HepG2 (cell line): ENCODE data around the gene TNFRSF25. TPM values are rescaled to one million over a fixed set of nuclear protein-coding genes. Genes with fewer than 3 reads are reported as not detected.

Source experiments
- ESRRA ChIP-seq: sonication (generic); formaldehyde crosslinking; IDR thresholded peaks from 2 replicates; pipeline ENCODE4 v1.5.1; 2020; ENCODE audit warnings: mild to moderate bottlenecking, low read depth, missing genetic modification reagents
- GATA4 ChIP-seq: sonication (generic); IDR thresholded peaks from 2 replicates; pipeline ENCODE4 v1.6.1; 2016; ENCODE audit warnings: antibody characterized with exemption, low read depth, borderline replicate concordance
- GATAD2A ChIP-seq: IDR thresholded peaks from 2 replicates; pipeline ENCODE4 v1.6.1; 2016
- HDAC2 ChIP-seq: sonication (generic); formaldehyde crosslinking; IDR thresholded peaks from 2 replicates; pipeline ENCODE4 v1.4.0; 2020; ENCODE audit warnings: missing genetic modification reagents
- MED1 ChIP-seq: sonication (generic); formaldehyde crosslinking; IDR thresholded peaks from 2 replicates; pipeline ENCODE4 v1.4.0; 2020; ENCODE audit warnings: missing genetic modification reagents
- MYNN ChIP-seq: sonication (generic); formaldehyde crosslinking; IDR thresholded peaks from 2 replicates; pipeline ENCODE4 v1.4.0; 2020; ENCODE audit warnings: mild to moderate bottlenecking, low read depth, missing genetic modification reagents
- NFE2L1 ChIP-seq: sonication (generic); formaldehyde crosslinking; IDR thresholded peaks from 2 replicates; pipeline ENCODE4 v1.4.0; 2020; ENCODE audit warnings: missing genetic modification reagents, mild to moderate bottlenecking, borderline replicate concordance
- RFXANK ChIP-seq: IDR thresholded peaks from 2 replicates; pipeline ENCODE4 v1.6.1; 2016
- SP4 ChIP-seq: sonication (generic); formaldehyde crosslinking; IDR thresholded peaks from 2 replicates; pipeline ENCODE4 v1.8.1; 2023; ENCODE audit warnings: mild to moderate bottlenecking, missing genetic modification reagents
- SPEN ChIP-seq: sonication (generic); formaldehyde crosslinking; IDR thresholded peaks from 2 replicates; pipeline ENCODE4 v1.5.1; 2020; ENCODE audit warnings: low read depth, mild to moderate bottlenecking, missing genetic modification reagents
- ZNF121 ChIP-seq: sonication (generic); formaldehyde crosslinking; IDR thresholded peaks from 2 replicates; pipeline ENCODE4 v1.5.0; 2020; ENCODE audit warnings: mild to moderate bottlenecking, missing genetic modification reagents
- ZNF329 ChIP-seq: sonication (generic); formaldehyde crosslinking; IDR thresholded peaks from 2 replicates; pipeline ENCODE4 v1.9.0; 2021; ENCODE audit warnings: low read depth, mild to moderate bottlenecking, missing genetic modification reagents
- ZNF354B ChIP-seq: sonication (generic); formaldehyde crosslinking; IDR thresholded peaks from 2 replicates; pipeline ENCODE4 v1.8.0; 2022; ENCODE audit warnings: mild to moderate bottlenecking, missing genetic modification reagents
- ZNF766 ChIP-seq: sonication (generic); formaldehyde crosslinking; IDR thresholded peaks from 2 replicates; pipeline ENCODE4 v1.5.0; 2020; ENCODE audit warnings: missing genetic modification reagents, borderline replicate concordance
- ZNF883 ChIP-seq: sonication (generic); formaldehyde crosslinking; IDR thresholded peaks from 2 replicates; pipeline ENCODE4 v1.5.1; 2020; ENCODE audit warnings: mild to moderate bottlenecking, missing genetic modification reagents; ENCODE audit errors: not compliant biosample characterization
- polyA plus RNA-seq, 8 experiments: library from polyadenylated mRNA; depleted of rRNA in 3 of 8; stranded (reverse) in 7 of 8; unstranded in 1 of 8; fragments of >200 nt; fragmentation: Illumina TruSeq in 4 of 8; extraction: Trizol in 4 of 8; gene quantifications; 2 replicates each; pipeline versions ENCODE4 v1.2.1 to v1.2.3, GENCODE V29; 2011 to 2016; ENCODE audit warnings: low read depth in 4 of 8, missing spikeins in 1 of 8, mixed read lengths in 1 of 8; ENCODE audit not compliant: insufficient read depth in 1 of 8
- total RNA-seq, 5 experiments: library from RNA; depleted of rRNA; stranded (reverse); fragments of >200 nt; fragmentation: Illumina TruSeq; extraction: Trizol; gene quantifications; 2 replicates each; pipeline ENCODE4 v1.2.3, GENCODE V29; 2016; ENCODE audit warnings: low read depth in 1 of 5
- TF ChIP-seq, protein P1 (sequence below): sonication (generic); formaldehyde crosslinking; IDR thresholded peaks from 2 replicates; pipeline ENCODE4 v1.4.0; 2020; ENCODE audit warnings: missing genetic modification reagents
- TF ChIP-seq, protein P2 (sequence below): sonication (generic); formaldehyde crosslinking; IDR thresholded peaks from 2 replicates; pipeline ENCODE4 v1.5.0; 2020; ENCODE audit warnings: mild to moderate bottlenecking, missing genetic modification reagents, moderate library complexity
- TF ChIP-seq, protein P3 (sequence below): sonication (generic); formaldehyde crosslinking; IDR thresholded peaks from 2 replicates; pipeline ENCODE4 v1.9.0; 2021; ENCODE audit warnings: missing genetic modification reagents, mild to moderate bottlenecking, borderline replicate concordance
- TF ChIP-seq, protein P4 (sequence below): sonication (generic); formaldehyde crosslinking; IDR thresholded peaks from 2 replicates; pipeline ENCODE4 v1.5.0; 2020; ENCODE audit warnings: missing genetic modification reagents
- TF ChIP-seq, protein P5 (sequence below): sonication (generic); formaldehyde crosslinking; IDR thresholded peaks from 2 replicates; pipeline ENCODE4 v1.5.1; 2020; ENCODE audit warnings: mild to moderate bottlenecking, missing genetic modification reagents, moderate library complexity

Gene TNFRSF25
- total and polyA plus RNA-seq, 2 of the 13 experiments (the other 11 are each of a cell fraction or from before 2014, with no cell fraction given), result 1.4 to 1.5 TPM

DNA sequence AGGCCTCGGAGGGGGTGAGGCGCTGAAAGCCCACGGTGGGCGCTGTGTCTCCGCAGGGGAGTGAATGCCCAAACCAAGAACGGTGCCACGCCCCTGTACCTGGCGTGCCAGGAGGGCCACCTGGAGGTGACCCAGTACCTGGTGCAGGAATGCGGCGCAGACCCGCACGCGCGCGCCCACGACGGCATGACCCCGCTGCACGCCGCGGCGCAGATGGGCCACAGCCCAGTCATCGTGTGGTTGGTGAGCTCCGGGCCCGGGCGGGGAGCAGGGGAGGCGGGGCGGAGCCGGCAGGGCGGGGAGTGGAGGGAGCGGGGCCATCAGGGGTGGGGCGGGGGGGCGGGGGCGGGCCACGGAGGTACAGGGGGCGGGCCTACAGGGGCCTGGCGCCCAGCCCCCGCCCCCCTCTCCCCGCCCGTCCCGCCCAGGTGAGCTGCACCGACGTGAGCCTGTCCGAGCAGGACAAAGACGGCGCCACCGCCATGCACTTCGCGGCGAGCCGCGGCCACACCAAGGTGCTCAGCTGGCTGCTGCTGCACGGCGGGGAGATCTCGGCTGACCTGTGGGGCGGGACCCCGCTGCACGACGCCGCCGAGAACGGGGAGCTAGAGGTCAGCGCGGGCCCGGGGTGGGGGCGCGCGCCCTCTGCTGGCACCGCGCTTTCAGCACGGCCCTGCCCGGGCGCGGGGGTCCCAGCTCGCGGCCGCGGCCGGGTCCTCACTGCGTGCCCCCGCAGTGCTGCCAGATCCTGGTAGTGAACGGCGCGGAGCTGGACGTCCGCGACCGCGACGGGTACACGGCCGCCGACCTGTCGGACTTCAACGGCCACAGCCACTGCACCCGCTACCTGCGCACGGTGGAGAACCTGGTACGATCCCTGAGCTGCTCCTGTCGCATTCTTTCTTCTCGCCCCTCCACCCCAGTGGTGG lies 25.5 kb downstream of the TNFRSF25 start (continued):
- TF ChIP-seq ZNF329, result no peak
- TF ChIP-seq, protein P1, sequence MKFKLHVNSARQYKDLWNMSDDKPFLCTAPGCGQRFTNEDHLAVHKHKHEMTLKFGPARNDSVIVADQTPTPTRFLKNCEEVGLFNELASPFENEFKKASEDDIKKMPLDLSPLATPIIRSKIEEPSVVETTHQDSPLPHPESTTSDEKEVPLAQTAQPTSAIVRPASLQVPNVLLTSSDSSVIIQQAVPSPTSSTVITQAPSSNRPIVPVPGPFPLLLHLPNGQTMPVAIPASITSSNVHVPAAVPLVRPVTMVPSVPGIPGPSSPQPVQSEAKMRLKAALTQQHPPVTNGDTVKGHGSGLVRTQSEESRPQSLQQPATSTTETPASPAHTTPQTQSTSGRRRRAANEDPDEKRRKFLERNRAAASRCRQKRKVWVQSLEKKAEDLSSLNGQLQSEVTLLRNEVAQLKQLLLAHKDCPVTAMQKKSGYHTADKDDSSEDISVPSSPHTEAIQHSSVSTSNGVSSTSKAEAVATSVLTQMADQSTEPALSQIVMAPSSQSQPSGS, result no peak
- TF ChIP-seq, protein P2, sequence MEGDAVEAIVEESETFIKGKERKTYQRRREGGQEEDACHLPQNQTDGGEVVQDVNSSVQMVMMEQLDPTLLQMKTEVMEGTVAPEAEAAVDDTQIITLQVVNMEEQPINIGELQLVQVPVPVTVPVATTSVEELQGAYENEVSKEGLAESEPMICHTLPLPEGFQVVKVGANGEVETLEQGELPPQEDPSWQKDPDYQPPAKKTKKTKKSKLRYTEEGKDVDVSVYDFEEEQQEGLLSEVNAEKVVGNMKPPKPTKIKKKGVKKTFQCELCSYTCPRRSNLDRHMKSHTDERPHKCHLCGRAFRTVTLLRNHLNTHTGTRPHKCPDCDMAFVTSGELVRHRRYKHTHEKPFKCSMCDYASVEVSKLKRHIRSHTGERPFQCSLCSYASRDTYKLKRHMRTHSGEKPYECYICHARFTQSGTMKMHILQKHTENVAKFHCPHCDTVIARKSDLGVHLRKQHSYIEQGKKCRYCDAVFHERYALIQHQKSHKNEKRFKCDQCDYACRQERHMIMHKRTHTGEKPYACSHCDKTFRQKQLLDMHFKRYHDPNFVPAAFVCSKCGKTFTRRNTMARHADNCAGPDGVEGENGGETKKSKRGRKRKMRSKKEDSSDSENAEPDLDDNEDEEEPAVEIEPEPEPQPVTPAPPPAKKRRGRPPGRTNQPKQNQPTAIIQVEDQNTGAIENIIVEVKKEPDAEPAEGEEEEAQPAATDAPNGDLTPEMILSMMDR (CRISPR knock-in tag), result peak; percentile 69
- TF ChIP-seq GATA4, result no peak
- peak; percentile 46 for TF ChIP-seq ZNF883 (CRISPR knock-in tag)
- no peak for TF ChIP-seq MYNN
- TF ChIP-seq, protein P3, sequence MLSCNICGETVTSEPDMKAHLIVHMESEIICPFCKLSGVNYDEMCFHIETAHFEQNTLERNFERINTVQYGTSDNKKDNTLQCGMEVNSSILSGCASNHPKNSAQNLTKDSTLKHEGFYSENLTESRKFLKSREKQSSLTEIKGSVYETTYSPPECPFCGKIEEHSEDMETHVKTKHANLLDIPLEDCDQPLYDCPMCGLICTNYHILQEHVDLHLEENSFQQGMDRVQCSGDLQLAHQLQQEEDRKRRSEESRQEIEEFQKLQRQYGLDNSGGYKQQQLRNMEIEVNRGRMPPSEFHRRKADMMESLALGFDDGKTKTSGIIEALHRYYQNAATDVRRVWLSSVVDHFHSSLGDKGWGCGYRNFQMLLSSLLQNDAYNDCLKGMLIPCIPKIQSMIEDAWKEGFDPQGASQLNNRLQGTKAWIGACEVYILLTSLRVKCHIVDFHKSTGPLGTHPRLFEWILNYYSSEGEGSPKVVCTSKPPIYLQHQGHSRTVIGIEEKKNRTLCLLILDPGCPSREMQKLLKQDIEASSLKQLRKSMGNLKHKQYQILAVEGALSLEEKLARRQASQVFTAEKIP (CRISPR knock-in tag), result no peak
- no peak for TF ChIP-seq ZNF766
- TF ChIP-seq SP4 (CRISPR knock-in tag), result peak; percentile 55
- peak; percentile 81 for TF ChIP-seq ZNF121 (CRISPR knock-in tag)
- no peak for TF ChIP-seq HDAC2 (CRISPR knock-in tag)
- 0 out of 2 replicates have a peak, but pooled peaks have one; percentile 22 for TF ChIP-seq ESRRA (CRISPR knock-in tag)
- no peak for TF ChIP-seq RFXANK (CRISPR knock-in tag)
- no peak for TF ChIP-seq MED1 (CRISPR knock-in tag)
- TF ChIP-seq, protein P4, sequence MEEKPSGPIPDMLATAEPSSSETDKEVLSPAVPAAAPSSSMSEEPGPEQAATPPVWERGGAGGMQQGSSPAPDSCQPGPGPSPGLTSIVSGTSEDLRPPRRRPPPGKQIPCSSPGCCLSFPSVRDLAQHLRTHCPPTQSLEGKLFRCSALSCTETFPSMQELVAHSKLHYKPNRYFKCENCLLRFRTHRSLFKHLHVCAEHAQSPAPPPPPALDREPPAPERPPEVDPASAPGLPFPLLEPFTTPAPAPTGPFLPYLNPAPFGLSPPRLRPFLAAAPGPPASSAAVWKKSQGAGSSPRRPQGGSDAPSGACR, result peak; percentile 63
- TF ChIP-seq, protein P5, sequence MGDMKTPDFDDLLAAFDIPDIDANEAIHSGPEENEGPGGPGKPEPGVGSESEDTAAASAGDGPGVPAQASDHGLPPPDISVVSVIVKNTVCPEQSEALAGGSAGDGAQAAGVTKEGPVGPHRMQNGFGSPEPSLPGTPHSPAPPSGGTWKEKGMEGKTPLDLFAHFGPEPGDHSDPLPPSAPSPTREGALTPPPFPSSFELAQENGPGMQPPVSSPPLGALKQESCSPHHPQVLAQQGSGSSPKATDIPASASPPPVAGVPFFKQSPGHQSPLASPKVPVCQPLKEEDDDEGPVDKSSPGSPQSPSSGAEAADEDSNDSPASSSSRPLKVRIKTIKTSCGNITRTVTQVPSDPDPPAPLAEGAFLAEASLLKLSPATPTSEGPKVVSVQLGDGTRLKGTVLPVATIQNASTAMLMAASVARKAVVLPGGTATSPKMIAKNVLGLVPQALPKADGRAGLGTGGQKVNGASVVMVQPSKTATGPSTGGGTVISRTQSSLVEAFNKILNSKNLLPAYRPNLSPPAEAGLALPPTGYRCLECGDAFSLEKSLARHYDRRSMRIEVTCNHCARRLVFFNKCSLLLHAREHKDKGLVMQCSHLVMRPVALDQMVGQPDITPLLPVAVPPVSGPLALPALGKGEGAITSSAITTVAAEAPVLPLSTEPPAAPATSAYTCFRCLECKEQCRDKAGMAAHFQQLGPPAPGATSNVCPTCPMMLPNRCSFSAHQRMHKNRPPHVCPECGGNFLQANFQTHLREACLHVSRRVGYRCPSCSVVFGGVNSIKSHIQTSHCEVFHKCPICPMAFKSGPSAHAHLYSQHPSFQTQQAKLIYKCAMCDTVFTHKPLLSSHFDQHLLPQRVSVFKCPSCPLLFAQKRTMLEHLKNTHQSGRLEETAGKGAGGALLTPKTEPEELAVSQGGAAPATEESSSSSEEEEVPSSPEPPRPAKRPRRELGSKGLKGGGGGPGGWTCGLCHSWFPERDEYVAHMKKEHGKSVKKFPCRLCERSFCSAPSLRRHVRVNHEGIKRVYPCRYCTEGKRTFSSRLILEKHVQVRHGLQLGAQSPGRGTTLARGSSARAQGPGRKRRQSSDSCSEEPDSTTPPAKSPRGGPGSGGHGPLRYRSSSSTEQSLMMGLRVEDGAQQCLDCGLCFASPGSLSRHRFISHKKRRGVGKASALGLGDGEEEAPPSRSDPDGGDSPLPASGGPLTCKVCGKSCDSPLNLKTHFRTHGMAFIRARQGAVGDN (CRISPR knock-in tag), result peak; percentile 70
- TF ChIP-seq GATAD2A (CRISPR knock-in tag), result no peak
- TF ChIP-seq SPEN (CRISPR knock-in tag), result no peak
- no peak for TF ChIP-seq NFE2L1 (CRISPR knock-in tag)
- TF ChIP-seq ZNF354B (CRISPR knock-in tag), result no peak
